Cardiac ventricle fibroblast (primary cell): ENCODE results near the gene FAS. TPM values are rescaled to one million over a fixed set of nuclear protein-coding genes. Genes with fewer than 3 reads are reported as not detected.

Experiments
- total RNA-seq: library from RNA; depleted of rRNA; stranded (reverse); fragments of >200 nt; gene quantifications from 2 replicates; pipeline ENCODE4 v1.2.3, GENCODE V29; 2015

Gene FAS
- total RNA-seq = 28.1 and 46.1 TPM in 2 replicates

GRCh38 chr10:88990384-88991160, at the start of gene FAS:
Gene FAS (plus strand): TSS chr10:88990798. CDS start chr10:88990877, 79 bp downstream.

GRCh38 chr10:88952647-88953111, 37.9 kb upstream of the FAS start, which contains the start of gene ACTA2:
Gene ACTA2 (minus strand): TSS chr10:88952773. CDS start chr10:88948930, 3,843 bp downstream.

Other genes with a start within 250 kb of the FAS start
- gene LIPN, start 230.8 kb upstream of the FAS start, total RNA-seq = not detected in 2 replicates
- not detected in 2 replicates for gene LIPM, start 188.1 kb upstream of the FAS start, total RNA-seq
- gene ANKRD22, start 139.0 kb upstream of the FAS start, total RNA-seq = 0.39 and 0.44 TPM in 2 replicates
- 18.0 and 29.6 TPM in 2 replicates for gene STAMBPL1, start 110.6 kb upstream of the FAS start, total RNA-seq
- 247 and 257 TPM in 2 replicates for gene ACTA2, start 38.0 kb upstream of the FAS start, total RNA-seq
- 0.69 TPM in 1 of 2 replicates, not detected in the other for gene CH25H, start 216.5 kb downstream of the FAS start, total RNA-seq